HG03565 (cell line): Measurements from ENCODE around the gene KIAA1217.
A peak's percentile ranks its signal among the peaks of the same experiment; 100 is the strongest.

ENCODE experiments used
- ATAC-seq: cut with Tn5 transposase; IDR thresholded peaks from one replicate; pipeline ENCODE4 v1.9.1; 2021; ENCODE audit warnings: mild to moderate bottlenecking, moderate library complexity; ENCODE audit not compliant: unreplicated experiment

KIAA1217 gene

DNA sequence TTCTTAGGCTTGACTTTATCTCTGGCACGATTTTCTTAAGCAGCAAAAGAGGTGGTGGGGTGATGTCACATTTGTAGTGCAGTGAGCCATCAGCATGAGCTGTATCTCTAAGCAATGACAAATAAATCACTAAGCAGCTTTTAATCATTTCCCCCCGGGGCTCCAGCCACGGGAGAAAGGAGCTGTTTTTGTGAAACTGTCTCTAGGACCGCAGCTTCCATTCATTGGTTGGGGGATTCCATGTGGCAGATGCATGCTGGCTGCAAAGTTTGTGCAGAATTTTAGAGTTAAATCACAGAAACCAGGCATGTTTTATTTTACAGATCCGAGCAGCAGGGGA, 464 bp downstream of the KIAA1217 start:
- peak; percentile 33 for ATAC-seq

DNA sequence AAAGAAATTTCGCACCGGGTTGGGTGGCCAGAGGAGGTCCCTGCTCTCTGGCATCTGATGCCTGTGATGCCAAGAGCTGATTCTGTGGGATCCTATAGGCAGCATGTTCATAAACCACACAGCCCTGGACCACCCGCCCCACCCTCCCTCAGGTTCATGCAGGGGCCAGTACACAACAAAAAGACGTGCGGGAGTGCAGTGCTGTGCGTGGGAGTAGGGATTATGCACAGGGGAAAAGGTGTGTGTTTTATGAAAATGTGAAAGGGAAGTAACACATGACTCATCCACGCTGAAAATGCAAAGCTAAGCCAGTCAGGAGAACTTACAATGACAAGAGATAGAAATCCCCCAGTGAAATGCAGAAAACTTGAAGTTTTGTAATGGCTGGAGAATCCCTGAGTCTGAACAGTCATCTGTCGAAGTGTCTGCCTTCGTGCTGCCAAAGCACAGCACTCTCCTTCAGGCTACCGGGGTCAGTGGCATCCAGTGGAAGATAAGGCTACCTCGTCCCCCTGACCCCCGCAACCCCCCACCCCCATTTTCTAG, 1.1 kb downstream of the KIAA1217 start:
- ATAC-seq: peak; percentile 68

DNA sequence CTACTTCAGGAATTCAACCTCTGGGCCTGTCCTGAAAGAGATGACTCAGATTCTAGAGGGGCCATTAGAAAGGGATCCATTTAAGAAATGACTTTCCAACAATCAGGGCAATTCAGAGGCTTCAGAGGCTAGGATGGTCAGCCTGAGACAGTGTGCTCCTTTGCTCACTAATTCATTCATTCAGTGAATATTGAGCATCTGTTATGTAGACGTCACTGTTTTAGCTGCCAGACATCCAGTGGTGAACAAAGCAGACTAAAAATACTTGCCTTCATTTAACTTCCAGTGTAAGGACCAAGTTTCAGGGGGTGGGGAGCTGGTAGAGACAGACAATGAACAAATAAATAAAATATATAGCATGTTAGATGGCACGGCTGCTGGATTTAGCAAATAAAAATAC, 1.6 kb downstream of the KIAA1217 start:
- ATAC-seq: no peak

DNA sequence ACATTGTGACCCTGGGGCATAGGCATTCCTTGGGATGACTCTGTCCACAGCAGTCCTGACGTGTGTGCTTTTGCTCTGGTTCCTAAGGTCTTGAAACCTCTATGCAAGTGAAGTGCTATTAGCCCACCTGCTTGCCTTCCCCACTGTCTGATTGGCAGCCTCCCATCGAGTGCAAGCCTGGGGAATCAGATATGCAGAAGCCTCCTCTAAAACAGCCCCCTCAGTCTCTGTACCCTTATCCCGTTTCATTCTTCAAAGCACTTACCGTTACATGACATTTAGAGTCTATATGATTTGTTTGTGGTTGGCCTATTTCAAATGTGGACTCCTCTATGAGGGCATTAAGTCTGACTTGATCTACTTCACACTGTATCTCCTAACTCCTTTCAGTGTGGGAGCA, 4.3 kb downstream of the KIAA1217 start:
- ATAC-seq: no peak

DNA sequence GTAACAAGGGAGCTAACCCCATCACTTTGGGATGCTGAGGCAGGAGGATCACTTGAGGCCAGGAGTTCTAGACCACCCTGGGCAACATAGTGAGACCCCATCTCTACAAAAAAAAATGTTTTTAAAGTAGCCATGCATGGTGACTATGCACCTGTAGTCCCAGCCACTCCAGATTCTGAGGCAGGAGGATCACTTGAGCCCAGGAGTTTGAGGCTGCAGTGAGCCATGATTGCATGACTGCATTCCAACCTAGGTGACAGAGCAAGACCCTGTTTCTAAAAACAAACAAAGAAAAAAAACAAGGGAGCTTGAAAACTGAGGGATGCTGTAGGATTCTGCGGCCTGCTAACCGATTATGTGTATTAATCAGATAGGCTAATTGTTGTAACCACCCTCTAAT, 4.9 kb downstream of the KIAA1217 start:
- ATAC-seq: no peak

DNA sequence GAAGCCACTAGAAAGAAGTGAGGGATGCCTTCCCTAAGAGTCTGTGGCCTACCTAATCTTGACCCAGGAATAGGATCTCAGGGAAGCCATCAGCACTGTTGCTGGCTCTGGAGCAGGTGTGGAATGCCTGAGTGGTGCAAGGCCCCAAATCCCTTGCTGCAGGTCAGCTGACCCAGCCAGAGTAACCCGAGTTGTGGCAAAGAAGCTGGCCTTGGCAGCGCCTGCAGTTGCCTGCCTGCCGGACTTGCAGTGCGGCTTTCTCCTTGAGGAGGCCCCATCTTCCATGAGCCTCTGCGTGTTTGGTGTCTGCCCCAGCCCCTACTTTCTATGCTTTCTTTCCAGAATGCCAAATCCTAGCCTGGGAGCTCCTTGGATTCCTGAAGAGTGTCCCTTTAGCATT, 5.8 kb downstream of the KIAA1217 start:
- no peak for ATAC-seq

DNA sequence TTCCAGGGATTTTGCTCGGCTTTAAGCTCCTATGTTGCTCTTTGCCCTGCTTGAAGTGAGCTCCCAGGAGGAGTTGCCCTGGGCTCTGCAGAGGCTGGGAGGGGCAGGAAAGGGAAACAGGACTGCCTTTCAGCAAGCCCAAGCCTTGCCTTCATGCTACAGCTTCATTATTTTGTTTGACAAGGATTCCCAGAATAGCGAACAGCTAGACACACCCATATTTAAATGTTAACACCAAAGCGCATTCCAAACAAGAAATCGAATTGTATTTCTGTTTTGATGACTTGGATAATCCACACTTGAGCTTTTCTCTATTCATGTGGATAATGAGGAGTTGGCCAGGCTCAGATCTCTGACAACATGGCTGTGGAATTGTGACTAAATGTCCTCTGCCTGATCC, 6.3 kb downstream of the KIAA1217 start:
- ATAC-seq: no peak

DNA sequence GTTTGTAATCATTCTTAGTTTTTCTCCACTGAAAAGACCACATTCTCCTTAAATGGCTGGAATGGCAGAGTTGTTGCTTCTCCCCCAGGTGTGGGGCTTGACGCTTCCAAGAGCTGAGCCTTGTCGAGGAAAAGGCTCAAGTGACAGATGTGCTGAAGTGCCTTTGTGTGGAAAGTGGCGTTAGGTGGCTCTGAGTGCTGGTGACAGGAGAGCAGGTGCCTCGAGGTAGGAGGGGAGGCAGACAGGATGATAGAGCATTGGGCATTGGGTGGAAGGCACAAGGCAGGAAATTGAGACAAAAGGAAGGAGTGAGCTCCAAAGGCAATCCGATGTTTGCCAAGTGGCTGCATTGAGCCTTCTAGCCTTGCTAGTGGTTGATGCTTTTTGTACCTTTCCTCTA, 6.7 kb downstream of the KIAA1217 start:
- no peak for ATAC-seq

DNA sequence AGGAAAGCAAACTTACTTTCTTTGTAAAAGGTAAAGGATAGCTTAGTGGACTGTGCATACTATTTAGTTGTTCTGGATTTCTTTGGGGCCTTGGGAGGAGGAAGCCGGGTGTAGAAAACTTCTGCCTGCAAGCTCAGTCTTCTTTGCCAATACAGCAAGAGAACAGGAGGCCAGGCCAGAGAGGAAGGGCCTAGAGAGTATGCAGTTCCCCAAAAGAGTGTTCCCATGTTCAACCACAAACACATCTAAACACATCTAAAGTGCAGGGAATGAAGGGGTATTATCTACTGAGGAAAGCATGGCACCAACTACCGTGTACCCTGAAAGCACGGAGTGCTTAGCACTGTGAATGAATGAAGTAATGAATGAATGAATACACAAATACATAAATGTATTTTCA, 11.0 kb downstream of the KIAA1217 start:
- no peak for ATAC-seq

DNA sequence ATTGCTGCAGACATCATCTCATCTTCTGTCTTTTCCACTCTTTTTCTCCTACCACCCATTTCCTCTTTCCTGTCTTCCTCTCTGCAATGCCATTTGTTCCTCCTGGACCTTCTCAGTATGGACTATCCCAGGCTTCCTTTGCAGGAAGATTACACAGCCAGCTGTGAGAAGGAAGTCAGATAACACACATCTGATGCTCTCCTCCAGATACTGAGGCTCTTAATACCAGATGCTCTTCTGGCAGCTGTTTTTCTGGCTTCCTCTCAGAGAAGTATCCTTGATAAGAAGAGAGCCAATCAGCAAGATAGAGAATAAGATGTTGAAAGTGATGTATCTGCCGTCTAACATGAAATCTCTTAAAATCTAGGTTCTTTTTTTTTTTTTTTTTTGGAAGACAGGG, 14.4 kb downstream of the KIAA1217 start:
- no peak for ATAC-seq

DNA sequence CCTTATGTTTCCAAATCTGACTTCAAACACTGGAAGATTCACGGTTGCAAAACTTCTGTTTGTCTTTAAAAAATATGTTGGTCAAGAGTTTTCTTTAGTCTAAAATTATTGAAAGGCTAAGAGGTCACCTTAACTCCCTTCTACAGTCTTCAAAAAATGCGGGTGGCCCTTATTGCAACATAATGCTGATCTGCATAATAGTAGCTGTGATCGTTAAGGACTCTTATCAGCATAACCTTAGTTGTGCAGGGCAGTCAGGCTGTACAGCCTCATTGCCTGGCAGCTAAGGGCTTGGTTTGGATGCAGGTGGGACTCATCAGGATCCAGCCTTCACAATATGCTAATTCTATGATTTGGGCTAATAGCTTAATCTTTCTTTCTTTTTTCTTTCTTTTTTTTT, 15.0 kb downstream of the KIAA1217 start:
- no peak for ATAC-seq

DNA sequence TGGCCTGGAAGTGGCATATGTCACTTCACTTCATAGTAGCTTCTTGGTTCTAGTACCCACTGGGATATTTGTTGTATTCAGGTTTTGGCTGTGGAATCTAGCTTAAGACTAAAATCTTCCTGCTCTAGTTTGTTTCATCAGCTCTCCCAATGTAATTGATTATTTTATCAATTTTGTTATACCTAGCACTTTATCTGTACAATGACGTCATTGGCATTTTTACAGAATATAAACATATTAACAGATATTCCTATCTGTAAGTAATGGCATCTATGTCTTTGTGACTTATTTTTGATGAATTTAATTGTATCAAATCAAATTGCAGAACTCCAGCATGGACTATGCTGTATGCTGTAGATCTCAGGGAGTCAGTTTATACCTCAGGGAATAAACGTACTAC, 19.7 kb downstream of the KIAA1217 start:
- no peak for ATAC-seq

DNA sequence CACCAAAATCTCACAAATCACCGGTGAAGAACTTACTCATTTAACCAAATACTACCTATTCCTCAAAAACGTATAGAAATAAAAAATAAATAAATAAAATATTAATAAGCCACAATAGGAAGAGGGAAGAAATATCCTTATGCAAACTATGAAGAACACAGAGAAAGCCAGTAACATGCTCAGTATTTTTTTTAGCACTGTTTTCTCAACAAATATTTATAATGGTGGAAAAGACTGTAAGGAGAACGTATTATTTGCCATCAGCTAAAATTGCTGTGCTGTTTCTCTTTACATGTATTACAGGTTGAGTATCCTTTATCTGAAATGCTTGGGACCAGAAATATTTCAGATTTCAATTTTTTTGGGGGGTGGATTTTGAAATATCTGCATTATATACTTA, 21.0 kb downstream of the KIAA1217 start:
- no peak for ATAC-seq

DNA sequence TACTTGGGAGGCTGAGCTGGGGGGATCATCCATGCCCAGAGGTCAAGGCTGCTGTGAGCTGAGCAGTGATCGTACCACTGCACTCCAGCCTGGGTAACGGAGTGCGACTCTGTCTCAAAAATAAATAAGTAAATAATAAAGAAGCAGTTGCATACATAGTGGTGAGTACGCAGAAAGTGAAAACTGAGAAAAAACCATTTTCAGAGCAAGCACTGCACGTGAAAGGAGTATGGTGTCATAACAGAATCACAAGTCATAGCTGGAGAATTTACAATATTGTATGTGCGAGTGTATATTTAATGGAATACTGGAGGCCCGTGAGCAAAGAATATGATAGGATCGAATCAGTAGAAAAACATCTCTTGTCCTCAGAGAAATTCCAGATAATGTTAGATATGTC, 22.3 kb downstream of the KIAA1217 start:
- ATAC-seq: no peak

DNA sequence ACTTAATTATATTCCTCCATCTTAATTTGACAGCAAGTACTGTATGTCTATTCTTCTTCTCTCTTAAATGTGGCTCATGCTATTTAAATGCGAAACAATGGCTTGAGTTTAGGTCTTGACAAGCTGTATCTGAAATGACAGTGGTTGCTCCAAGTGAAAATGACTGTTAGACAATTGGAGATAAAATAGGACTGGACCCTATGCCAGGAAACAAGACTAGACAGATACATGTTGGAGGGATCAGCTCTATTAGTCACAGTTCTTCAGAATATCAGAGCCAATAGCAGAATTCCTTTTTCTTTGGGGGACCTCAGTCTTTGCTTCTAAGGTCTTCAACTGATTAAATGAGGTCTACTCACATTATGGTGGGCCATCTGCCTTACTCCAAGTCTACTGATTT, 25.8 kb downstream of the KIAA1217 start:
- ATAC-seq: no peak

DNA sequence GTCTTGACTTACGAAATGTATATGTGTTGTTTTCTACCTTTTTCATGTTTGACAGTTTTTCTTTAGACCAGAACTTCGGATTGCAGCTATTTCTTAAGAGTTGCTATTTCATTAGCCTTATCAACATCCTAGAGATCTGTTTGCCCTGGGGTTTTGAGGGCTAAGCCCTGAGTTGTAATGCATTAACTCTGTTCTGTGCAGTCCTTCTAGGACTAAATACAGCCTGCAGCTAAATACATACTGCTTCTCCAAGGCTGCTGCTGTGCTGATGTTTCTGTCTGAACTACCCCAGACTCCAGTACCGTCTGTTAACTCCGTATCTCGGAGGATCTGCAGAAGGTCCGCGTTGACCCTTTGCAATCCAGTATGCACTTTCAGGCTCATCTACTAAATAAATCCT, 26.5 kb downstream of the KIAA1217 start:
- no peak for ATAC-seq

DNA sequence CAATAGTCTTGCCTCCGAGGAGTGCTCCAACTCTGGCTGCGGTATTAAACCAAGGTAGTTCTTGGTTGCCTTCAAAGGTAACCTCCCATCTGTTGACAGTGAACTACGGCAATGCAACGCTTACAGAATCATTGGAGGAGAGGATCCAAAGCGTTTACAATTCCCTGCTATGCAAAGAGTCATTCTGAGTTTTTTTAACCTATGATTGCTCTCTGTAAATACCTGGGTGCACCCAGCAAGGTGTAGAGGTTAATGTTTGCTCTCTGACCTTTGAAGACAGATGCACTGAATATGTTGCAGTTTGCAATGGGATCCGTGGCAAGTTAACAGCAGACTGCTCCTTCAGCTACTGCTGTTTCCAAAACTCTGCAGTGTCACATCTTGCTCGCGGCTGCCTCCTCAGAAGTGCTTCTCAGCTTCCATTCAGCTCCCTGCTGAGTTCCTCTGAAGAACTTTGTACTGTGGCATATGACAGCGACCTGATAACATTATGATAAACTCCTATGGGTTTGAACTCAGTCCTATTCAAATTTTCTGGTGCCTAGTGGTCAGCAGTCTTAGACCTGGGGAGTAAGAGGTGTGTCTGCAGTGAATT, 29.0 kb downstream of the KIAA1217 start:
- no peak for ATAC-seq

DNA sequence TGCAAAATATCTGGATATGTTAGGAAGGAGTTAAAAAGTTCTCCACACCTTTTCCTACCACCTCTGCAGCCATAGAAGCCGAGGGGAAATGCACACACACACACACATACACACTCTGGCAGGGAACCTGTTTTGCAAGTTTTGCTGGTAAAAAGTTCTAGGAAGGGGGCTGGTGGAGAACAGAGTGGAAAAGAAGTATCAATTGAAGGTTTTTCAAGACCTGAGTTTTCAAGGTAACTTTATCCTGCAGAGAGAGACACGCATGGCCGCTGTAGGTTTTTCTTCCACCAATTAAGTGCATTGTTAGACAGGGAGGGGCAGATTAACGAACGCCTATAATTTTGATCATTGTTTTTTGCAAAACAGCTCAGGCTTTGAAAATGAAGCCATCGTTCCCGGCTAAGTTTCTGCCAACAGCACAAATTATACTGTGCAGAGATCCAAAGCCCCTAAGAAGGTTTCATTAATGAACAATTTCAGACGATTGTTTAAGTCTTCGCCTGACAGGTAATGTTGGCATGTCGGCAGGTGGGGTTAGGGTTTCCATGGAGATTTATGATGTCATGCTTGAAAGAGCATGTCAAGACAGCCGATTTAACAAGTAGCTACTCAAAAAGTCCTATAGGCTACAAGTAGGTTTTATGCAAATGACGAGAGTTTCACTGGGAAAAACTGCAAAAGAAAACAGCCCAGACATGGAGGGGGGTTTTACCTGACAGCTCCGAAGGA, 29.7 kb downstream of the KIAA1217 start:
- ATAC-seq: no peak

DNA sequence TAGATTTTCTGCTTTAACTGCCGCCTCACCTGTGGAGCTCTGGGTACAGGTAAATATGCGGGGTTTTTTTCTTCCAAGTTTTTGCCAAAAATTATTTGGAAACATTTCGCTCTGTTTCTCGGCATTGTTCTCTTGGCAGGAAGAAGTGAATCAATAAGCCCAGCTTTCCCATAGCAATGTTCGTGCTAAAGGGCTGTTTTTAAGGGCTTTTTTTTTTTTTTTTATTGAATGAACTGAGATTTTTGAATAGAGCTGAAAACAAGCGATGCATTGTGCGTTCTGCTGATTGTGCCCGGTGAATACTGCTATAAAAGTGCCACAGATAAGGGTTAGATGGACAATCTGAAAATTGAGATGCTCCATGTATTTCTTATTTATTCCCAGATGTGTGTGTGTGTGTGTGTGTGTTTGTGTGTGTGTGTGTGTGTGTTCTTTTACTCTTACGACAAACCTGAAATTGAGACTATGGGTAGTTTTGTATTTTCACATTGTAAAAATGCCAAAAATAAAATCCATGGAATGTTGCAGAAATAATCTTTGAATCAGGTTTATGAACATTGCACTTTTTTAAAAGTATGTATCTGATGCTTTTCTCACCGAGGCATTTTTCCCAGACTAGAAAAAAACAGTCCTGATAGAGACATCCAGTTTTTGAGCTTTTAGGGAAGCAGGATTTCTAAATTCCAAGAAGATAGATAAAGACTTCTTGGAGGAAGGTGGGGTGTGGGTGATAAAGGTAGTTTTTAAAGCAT, 30.5 kb downstream of the KIAA1217 start:
- no peak for ATAC-seq

DNA sequence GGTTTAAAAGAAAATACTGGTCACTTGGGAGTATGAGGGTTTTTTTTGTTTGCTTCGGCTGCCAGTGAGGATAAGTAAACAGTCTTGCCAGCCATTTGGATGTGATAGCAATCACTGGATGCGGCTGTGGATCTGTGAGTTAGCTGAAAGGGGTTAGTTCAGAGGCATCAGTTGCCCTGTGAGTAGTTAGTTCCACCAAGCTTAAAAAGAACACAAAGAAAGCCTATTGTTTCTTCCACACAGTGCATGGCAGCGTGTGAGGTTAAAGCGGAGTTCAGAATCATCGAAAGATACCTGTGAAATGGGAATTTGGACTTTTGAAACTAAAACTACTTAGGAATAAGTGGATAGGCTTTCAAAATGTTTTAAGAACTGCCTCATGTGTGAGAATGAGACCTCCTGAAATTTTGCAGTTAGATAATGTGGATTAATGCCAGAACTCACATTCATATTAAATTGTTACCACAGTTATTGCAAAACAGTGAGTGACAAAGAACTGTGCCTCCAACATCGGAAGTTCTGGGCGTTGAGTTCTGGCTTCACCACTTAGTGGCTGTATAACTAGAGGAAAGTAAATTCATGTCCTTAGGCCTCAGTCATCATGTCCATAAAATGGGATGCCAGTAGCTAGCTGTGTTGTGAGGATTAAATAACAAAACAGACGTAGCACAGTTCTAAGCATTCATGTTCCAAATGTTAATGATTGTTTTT, 31.3 kb downstream of the KIAA1217 start:
- no peak for ATAC-seq

DNA sequence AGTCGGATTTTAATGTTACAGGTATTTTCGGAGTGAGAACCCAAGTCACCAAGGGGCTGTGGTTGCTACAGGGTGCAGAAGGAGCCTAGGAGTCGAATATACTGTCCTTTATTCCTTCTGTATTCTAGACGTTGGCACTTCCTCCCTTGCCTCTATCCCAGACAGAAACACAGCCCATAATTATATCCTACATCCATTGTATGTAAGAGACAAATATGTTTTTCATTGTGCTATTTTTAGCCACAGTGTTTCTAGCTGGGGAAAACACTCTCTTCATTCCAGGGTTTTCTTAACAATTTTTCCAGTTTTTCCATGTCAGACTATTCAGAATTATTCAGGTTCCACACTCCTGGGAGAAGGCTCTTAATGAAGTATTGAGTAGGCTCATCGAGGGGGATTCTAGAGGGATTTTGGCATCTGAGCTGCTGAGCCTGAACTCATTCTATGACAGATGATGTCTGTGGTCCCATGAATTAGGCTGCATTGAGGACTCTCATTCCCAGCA, 32.6 kb downstream of the KIAA1217 start:
- ATAC-seq: no peak
